GM12878 (cell line): ENCODE data around the gene RAB4B. TPM values are rescaled to one million over a fixed set of nuclear protein-coding genes. Genes with fewer than 3 reads are reported as not detected.
"Not testable (repeated sequence)": the region's sequence is repeated elsewhere in the genome, so short reads cannot be mapped to it uniquely, and the experiment has no call there.

Experiments used
- ATAC-seq: fragments of 200-7000 bp; cut with Tn5 transposase; 3 replicates; pipeline ENCODE4 v1.9.1; 2020; ENCODE audit warnings: mild to moderate bottlenecking, moderate library complexity
- BruUV-seq: library from RNA; stranded (reverse); fragments of 400-500 nt; replicated peaks from 2 replicates; lab custom pipeline; 2021; lab: Mats Ljungman, UMichigan
- CTCF ChIA-PET: fragments of 300-600 bp; sonication (Branson Sonifier 250); formaldehyde crosslinking; extraction: SDS; loops from one replicate; lab custom pipeline; 2021; ENCODE audit warnings: inconsistent platforms; lab: Yijun Ruan, JAX
- POLR2A ChIA-PET: fragments of 350-600 bp; formaldehyde crosslinking; extraction: SDS; loops from one replicate; lab custom pipeline; 2021; ENCODE audit warnings: inconsistent platforms; lab: Charles Lee
- RAD21 ChIA-PET: fragments of 300-600 bp; sonication (Branson Sonifier 250); formaldehyde crosslinking; loops from one replicate; lab custom pipeline; 2023; ENCODE audit warnings: antibody characterized with exemption; ENCODE audit not compliant: unreplicated experiment; lab: Charles Lee
- SMC1A ChIA-PET: fragments of 300-600 bp; sonication (Branson Sonifier 250); formaldehyde crosslinking; loops from one replicate; lab custom pipeline; 2023; ENCODE audit not compliant: unreplicated experiment, uncharacterized antibody; lab: Charles Lee
- DNase-seq: peaks from one replicate; pipeline ENCODE4 v3.0.0-alpha.2; 2011; ENCODE audit warnings: low read depth, low spot score
- FAIRE-seq: peaks from 3 replicates; lab custom pipeline; 2011; peaks lifted over from hg19 to GRCh38; lab: Jason Lieb, UNC
- H2AFZ ChIP-seq: 2 replicates; pipeline ENCODE4 v1.6.0; 2011; ENCODE audit warnings: low read depth, low read length, control low read depth; ENCODE audit not compliant: control insufficient read depth
- H3K27ac ChIP-seq: 2 replicates; pipeline ENCODE4 v1.5.1; 2011; ENCODE audit warnings: control low read depth; ENCODE audit not compliant: control insufficient read depth, insufficient read depth
- H3K27me3 ChIP-seq, 2 experiments: replicated peaks in 1 of 2; 2 replicates each; pipeline versions ENCODE4 v1.6.0 to v1.6.1; 2011; ENCODE audit warnings: low read length in 1 of 2; ENCODE audit not compliant: control insufficient read depth in 2 of 2, insufficient read depth in 2 of 2
- H3K36me3 ChIP-seq, 2 experiments: 2 replicates each; pipeline ENCODE4 v1.5.1; 2011; ENCODE audit warnings: low read length in 1 of 2; ENCODE audit not compliant: control insufficient read depth in 2 of 2, insufficient read depth in 2 of 2
- H3K4me1 ChIP-seq: 2 replicates; pipeline ENCODE4 v1.6.1; 2011; ENCODE audit warnings: mild to moderate bottlenecking, low read length, moderate library complexity, mixed read lengths; ENCODE audit not compliant: control insufficient read depth, insufficient read depth
- H3K4me2 ChIP-seq: 2 replicates; pipeline ENCODE4 v1.6.0; 2011; ENCODE audit warnings: control low read depth; ENCODE audit not compliant: control insufficient read depth, insufficient read depth
- H3K4me3 ChIP-seq: fragments of 200-600 bp; sonication (generic); 2 replicates; pipeline ENCODE4 v1.5.1; 2016
- H3K79me2 ChIP-seq: 2 replicates; pipeline ENCODE4 v1.6.0; 2011; ENCODE audit warnings: low read length; ENCODE audit not compliant: control insufficient read depth, insufficient read depth
- H3K9ac ChIP-seq: 2 replicates; pipeline ENCODE4 v1.8.0; 2011; ENCODE audit warnings: low read length, control low read depth, mixed read lengths; ENCODE audit not compliant: control insufficient read depth, insufficient read depth
- H3K9me3 ChIP-seq: replicated peaks from 3 replicates; pipeline ENCODE4 v1.5.1; 2011; ENCODE audit warnings: mild to moderate bottlenecking, low read length; ENCODE audit not compliant: control insufficient read depth, insufficient read depth
- H4K20me1 ChIP-seq: 2 replicates; pipeline ENCODE4 v1.6.0; 2011; ENCODE audit not compliant: control insufficient read depth, insufficient read depth
- BMI1 ChIP-seq: fragments of 450-650 bp; IDR thresholded peaks from 2 replicates; pipeline ENCODE4 v1.6.1; 2016; ENCODE audit warnings: mild to moderate bottlenecking, moderate library complexity, borderline replicate concordance
- CBFB ChIP-seq: IDR thresholded peaks from 2 replicates; pipeline ENCODE4 v1.6.1; 2016; ENCODE audit warnings: antibody characterized with exemption, low read depth
- CREB1 ChIP-seq: IDR thresholded peaks from 2 replicates; pipeline ENCODE4 v1.6.1; 2012; ENCODE audit warnings: low read depth, mild to moderate bottlenecking, inconsistent platforms
- CREM ChIP-seq: IDR thresholded peaks from 2 replicates; pipeline ENCODE4 v1.6.1; 2014; ENCODE audit warnings: antibody characterized with exemption, low read depth
- FOXK2 ChIP-seq: fragments of 450-650 bp; IDR thresholded peaks from 2 replicates; pipeline ENCODE4 v1.6.1; 2017; ENCODE audit warnings: mild to moderate bottlenecking, moderate library complexity
- ZNF24 ChIP-seq: fragments of 450-650 bp; IDR thresholded peaks from 2 replicates; pipeline ENCODE4 v1.6.1; 2017; ENCODE audit warnings: antibody characterized with exemption, mild to moderate bottlenecking
- ZNF384 ChIP-seq: IDR thresholded peaks from 2 replicates; pipeline ENCODE4 v1.6.1; 2012; ENCODE audit warnings: low read depth, mild to moderate bottlenecking, low read length, improper control_type of control experiment, borderline replicate concordance
- WGBS: methylation state at CpG from one replicate; pipeline ENCODE4 v1.1.6; 2016; ENCODE audit warnings: low lambda C conversion rate; ENCODE audit not compliant: insufficient replicate concordance, insufficient coverage; ENCODE audit errors: missing lambda C conversion rate; 5-methylcytosine and 5-hydroxymethylcytosine counted together
- in situ Hi-C: fragments of 300-500 bp; cut with MboI; formaldehyde crosslinking; loops from 9 replicates; pipeline ENCODE4 v1.14.3; 2018; ENCODE audit warnings: mixed read lengths
- intact Hi-C: fragments of 100-400 bp; cut with micrococcal nuclease; formaldehyde crosslinking; loops from one replicate; pipeline ENCODE4 v1.14.2; 2022; ENCODE audit not compliant: unreplicated experiment
- polyA plus RNA-seq, 11 experiments: library from polyadenylated mRNA; depleted of rRNA in 4 of 11; unstranded in 6 of 11; stranded (reverse) in 5 of 11; fragments of >200 nt; fragmentation: Nextera tagmentation in 4 of 11; fragmentation: Illumina TruSeq in 1 of 11; extraction: Ambion mirVana in 4 of 11; extraction: Trizol in 1 of 11; gene quantifications; 1 replicate in 1 of 11; 2 replicates in 10 of 11; pipeline versions ENCODE4 v1.2.1 to v1.2.3, GENCODE V29; 2011 to 2016; ENCODE audit warnings: inconsistent platforms in 2 of 11, missing spikeins in 2 of 11, low read depth in 1 of 11
- total RNA-seq, 4 experiments: library from RNA; depleted of rRNA in 3 of 4; stranded (reverse); fragments of >200 nt in 3 of 4; fragmentation: Illumina TruSeq in 1 of 4; extraction: Trizol in 1 of 4; gene quantifications; 2 replicates each; pipeline versions ENCODE4 v1.2.1 to v1.2.3, GENCODE V29; 2013 to 2021
- TF ChIP-seq, protein P1 (sequence below): fragments of 450-650 bp; IDR thresholded peaks from 2 replicates; pipeline ENCODE4 v1.6.1; 2017; ENCODE audit warnings: low read depth, mild to moderate bottlenecking, moderate library complexity
- TF ChIP-seq, protein P2 (sequence below): IDR thresholded peaks from 2 replicates; pipeline ENCODE4 v1.6.1; 2012; ENCODE audit warnings: low read depth, low read length, improper control_type of control experiment
- TF ChIP-seq, protein P3 (sequence below): fragments of 450-650 bp; IDR thresholded peaks from 2 replicates; pipeline ENCODE4 v1.6.1; 2016; ENCODE audit warnings: mild to moderate bottlenecking, moderate library complexity, borderline replicate concordance

Gene RAB4B
- total and polyA plus RNA-seq, 10 of the 15 experiments (the other 5 are each of a cell fraction or from before 2014, with no cell fraction given): 0.60 to 51.5 (median 27.7) TPM

DNA sequence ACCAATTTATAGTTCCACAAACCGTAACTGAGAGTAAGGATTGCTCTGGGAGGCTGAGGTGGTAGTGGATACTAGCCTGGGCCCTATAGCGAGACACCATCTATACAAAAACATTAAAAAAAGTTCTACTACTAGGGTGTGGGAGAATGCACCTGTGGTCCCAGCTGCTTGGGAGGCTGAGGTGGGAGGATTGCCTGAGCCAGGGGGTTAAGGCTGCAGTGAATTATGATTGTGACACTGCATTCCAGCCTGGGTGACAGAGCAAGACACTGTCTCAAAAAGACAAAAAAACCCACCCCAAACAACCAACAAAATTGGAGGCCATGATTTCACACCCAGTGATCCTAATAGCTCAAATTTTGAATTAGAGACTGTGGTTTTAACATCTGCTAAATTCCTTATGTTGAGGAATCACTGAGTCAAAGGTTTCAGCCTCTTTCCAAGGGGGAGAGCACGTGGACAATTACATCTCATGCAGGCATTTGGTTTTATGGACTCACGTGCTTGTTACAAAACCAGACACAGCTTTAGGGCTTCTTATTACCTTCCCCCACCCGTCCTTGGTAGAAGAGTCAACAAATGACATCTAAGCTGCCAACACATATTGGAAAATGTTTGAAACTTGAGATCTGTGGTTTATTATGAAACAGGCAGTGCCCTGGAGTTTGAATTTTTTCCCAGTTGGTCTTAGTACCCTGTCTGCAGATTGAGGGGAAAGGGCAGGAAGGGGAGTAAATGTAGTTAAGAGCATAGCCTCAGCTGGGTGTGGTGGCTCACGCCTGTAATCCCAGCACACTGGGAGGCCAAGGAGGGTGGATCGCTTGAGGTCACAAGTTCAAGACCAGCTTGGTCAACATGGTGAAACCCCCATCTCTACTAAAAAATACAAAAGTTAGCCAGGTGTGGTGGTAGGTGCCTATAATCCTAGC lies 53.7 kb downstream of the RAB4B start (continued):
- no peak for TF ChIP-seq ZNF24
- TF ChIP-seq ZNF384: no peak
- TF ChIP-seq, protein P1, sequence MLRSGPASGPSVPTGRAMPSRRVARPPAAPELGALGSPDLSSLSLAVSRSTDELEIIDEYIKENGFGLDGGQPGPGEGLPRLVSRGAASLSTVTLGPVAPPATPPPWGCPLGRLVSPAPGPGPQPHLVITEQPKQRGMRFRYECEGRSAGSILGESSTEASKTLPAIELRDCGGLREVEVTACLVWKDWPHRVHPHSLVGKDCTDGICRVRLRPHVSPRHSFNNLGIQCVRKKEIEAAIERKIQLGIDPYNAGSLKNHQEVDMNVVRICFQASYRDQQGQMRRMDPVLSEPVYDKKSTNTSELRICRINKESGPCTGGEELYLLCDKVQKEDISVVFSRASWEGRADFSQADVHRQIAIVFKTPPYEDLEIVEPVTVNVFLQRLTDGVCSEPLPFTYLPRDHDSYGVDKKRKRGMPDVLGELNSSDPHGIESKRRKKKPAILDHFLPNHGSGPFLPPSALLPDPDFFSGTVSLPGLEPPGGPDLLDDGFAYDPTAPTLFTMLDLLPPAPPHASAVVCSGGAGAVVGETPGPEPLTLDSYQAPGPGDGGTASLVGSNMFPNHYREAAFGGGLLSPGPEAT: no peak
- no peak for TF ChIP-seq CREM
- no peak for TF ChIP-seq CBFB
- TF ChIP-seq, protein P2, sequence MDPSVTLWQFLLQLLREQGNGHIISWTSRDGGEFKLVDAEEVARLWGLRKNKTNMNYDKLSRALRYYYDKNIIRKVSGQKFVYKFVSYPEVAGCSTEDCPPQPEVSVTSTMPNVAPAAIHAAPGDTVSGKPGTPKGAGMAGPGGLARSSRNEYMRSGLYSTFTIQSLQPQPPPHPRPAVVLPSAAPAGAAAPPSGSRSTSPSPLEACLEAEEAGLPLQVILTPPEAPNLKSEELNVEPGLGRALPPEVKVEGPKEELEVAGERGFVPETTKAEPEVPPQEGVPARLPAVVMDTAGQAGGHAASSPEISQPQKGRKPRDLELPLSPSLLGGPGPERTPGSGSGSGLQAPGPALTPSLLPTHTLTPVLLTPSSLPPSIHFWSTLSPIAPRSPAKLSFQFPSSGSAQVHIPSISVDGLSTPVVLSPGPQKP: no peak
- no peak for TF ChIP-seq FOXK2
- TF ChIP-seq, protein P3, sequence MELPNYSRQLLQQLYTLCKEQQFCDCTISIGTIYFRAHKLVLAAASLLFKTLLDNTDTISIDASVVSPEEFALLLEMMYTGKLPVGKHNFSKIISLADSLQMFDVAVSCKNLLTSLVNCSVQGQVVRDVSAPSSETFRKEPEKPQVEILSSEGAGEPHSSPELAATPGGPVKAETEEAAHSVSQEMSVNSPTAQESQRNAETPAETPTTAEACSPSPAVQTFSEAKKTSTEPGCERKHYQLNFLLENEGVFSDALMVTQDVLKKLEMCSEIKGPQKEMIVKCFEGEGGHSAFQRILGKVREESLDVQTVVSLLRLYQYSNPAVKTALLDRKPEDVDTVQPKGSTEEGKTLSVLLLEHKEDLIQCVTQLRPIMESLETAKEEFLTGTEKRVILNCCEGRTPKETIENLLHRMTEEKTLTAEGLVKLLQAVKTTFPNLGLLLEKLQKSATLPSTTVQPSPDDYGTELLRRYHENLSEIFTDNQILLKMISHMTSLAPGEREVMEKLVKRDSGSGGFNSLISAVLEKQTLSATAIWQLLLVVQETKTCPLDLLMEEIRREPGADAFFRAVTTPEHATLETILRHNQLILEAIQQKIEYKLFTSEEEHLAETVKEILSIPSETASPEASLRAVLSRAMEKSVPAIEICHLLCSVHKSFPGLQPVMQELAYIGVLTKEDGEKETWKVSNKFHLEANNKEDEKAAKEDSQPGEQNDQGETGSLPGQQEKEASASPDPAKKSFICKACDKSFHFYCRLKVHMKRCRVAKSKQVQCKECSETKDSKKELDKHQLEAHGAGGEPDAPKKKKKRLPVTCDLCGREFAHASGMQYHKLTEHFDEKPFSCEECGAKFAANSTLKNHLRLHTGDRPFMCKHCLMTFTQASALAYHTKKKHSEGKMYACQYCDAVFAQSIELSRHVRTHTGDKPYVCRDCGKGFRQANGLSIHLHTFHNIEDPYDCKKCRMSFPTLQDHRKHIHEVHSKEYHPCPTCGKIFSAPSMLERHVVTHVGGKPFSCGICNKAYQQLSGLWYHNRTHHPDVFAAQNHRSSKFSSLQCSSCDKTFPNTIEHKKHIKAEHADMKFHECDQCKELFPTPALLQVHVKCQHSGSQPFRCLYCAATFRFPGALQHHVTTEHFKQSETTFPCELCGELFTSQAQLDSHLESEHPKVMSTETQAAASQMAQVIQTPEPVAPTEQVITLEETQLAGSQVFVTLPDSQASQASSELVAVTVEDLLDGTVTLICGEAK: no peak
- no peak for TF ChIP-seq CREB1
- no peak for TF ChIP-seq BMI1

DNA sequence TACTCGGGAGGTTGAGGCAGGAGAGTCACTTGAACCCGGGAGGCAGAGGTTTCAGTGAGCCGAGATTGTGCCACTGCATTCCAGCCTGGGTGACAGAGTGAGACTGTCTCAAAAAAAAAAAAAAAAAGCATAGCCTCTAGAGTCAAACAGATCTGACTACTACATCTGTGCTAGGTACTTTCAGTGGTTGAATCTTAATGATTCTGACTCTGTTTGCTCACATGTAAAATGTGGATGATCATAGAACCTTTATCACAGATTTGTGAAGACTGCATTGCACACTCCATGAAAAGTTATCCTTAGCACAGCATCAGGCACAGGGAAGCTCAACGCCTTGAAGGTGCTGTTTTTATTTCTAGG lies 54.4 kb downstream of the RAB4B start:
- H3K79me2 ChIP-seq, H3K4me1 ChIP-seq, H3K36me3 ChIP-seq, H3K9me3 ChIP-seq, FAIRE-seq, in situ Hi-C loops, BruUV-seq, H3K4me2 ChIP-seq, SMC1A ChIA-PET, DNase-seq, H2AFZ ChIP-seq, ATAC-seq, H4K20me1 ChIP-seq, H3K4me3 ChIP-seq, H3K9ac ChIP-seq, H3K27me3 ChIP-seq, POLR2A ChIA-PET, H3K27ac ChIP-seq, intact Hi-C loops: not testable (repeated sequence)
- ChIA-PET CTCF (interaction anchor here (0.8 to 0.9 kb wide), 2 partner anchors 11 to 1352 kb away, joined by 3 to 4 read pairs; no protein-coding TSS in a partner anchor), RAD21 (interaction anchor here (0.6 to 0.7 kb wide), 2 partner anchors 247 to 534 kb away, joined by 3 to 4 read pairs; no protein-coding TSS in a partner anchor)
- 30% methylated on average over 3 of the region's 4 CpGs for WGBS
